ENCODE data around the gene LSMEM2. TPM values are rescaled to one million over a fixed set of nuclear protein-coding genes. Genes with fewer than 3 reads are reported as not detected.

Gene LSMEM2
- total RNA-seq, 1 donor from 2014 or later = not detected

- TF ChIP-seq, protein P1, sequence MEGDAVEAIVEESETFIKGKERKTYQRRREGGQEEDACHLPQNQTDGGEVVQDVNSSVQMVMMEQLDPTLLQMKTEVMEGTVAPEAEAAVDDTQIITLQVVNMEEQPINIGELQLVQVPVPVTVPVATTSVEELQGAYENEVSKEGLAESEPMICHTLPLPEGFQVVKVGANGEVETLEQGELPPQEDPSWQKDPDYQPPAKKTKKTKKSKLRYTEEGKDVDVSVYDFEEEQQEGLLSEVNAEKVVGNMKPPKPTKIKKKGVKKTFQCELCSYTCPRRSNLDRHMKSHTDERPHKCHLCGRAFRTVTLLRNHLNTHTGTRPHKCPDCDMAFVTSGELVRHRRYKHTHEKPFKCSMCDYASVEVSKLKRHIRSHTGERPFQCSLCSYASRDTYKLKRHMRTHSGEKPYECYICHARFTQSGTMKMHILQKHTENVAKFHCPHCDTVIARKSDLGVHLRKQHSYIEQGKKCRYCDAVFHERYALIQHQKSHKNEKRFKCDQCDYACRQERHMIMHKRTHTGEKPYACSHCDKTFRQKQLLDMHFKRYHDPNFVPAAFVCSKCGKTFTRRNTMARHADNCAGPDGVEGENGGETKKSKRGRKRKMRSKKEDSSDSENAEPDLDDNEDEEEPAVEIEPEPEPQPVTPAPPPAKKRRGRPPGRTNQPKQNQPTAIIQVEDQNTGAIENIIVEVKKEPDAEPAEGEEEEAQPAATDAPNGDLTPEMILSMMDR (IDR thresholded peaks at IDR 0.05) = peak; percentile 100
- H3K4me3 Mint-ChIP-seq (ENCODE audit: unreplicated experiment) = peak overlapping the region; percentile 61
- no peaks in the 10 kb centered on the region for H3K9me3 Mint-ChIP-seq (ENCODE audit: low read depth)
- peak overlapping the region; percentile 98 for H3K27ac Mint-ChIP-seq (ENCODE audit: unreplicated experiment)
- DNase-seq (ENCODE audit: low spot score) = peak; percentile 96
- H3K36me3 Mint-ChIP-seq (ENCODE audit: low read depth) = peaks cover 5% of the 10 kb centered on the region
- H3K27me3 Mint-ChIP-seq (ENCODE audit: low read depth) = no peaks in the 10 kb centered on the region
- H3K4me1 Mint-ChIP-seq (ENCODE audit: low read depth) = peaks cover 83% of the 10 kb centered on the region
Observed at GRCh38 chr3:50245831-50246516, 32.9 kb upstream of the LSMEM2 start.

- H3K27me3 Mint-ChIP-seq (ENCODE audit: low read depth) = no peaks in the 10 kb centered on the region
- H3K4me3 Mint-ChIP-seq (ENCODE audit: unreplicated experiment) = peak overlapping the region; percentile 61
- DNase-seq (ENCODE audit: low spot score) = peak; percentile 96
- TF ChIP-seq, protein P1 (IDR thresholded peaks at IDR 0.05) = peak; percentile 61
- peak overlapping the region; percentile 98 for H3K27ac Mint-ChIP-seq (ENCODE audit: unreplicated experiment)
- H3K36me3 Mint-ChIP-seq (ENCODE audit: low read depth) = peaks cover 8% of the 10 kb centered on the region
- peaks cover 83% of the 10 kb centered on the region for H3K4me1 Mint-ChIP-seq (ENCODE audit: low read depth)
- no peaks in the 10 kb centered on the region for H3K9me3 Mint-ChIP-seq (ENCODE audit: low read depth)
Observed at GRCh38 chr3:50246517-50246954, 32.4 kb upstream of the LSMEM2 start.

GRCh38 chr3:50248387-50248786 lies 30.5 kb upstream of the LSMEM2 start:
- Mint-ChIP-seq H3K4me1 (ENCODE audit: low read depth) (peaks cover 73% of the 10 kb centered on the region), H3K9me3 (ENCODE audit: low read depth) (no peaks in the 10 kb centered on the region), H3K4me3 (ENCODE audit: unreplicated experiment) (peak overlapping the region; percentile 49), H3K27me3 (ENCODE audit: low read depth) (no peaks in the 10 kb centered on the region), H3K36me3 (ENCODE audit: low read depth) (peaks cover 8% of the 10 kb centered on the region), H3K27ac (ENCODE audit: unreplicated experiment) (peak overlapping the region; percentile 98)
- peak; percentile 87 for DNase-seq (ENCODE audit: low spot score)
- TF ChIP-seq, protein P1 (IDR thresholded peaks at IDR 0.05) = no peak

- H3K9me3 Mint-ChIP-seq (ENCODE audit: low read depth) = no peaks in the 10 kb centered on the region
- no peak overlapping the region for H3K4me3 Mint-ChIP-seq (ENCODE audit: unreplicated experiment)
- peaks cover 9% of the 10 kb centered on the region for H3K36me3 Mint-ChIP-seq (ENCODE audit: low read depth)
- no peak for DNase-seq (ENCODE audit: low spot score)
- H3K4me1 Mint-ChIP-seq (ENCODE audit: low read depth) = peaks cover 65% of the 10 kb centered on the region
- peak overlapping the region; percentile 68 for H3K27ac Mint-ChIP-seq (ENCODE audit: unreplicated experiment)
- TF ChIP-seq, protein P1 (IDR thresholded peaks at IDR 0.05) = no peak
- no peaks in the 10 kb centered on the region for H3K27me3 Mint-ChIP-seq (ENCODE audit: low read depth)
Observed at GRCh38 chr3:50249457-50249856, 29.4 kb upstream of the LSMEM2 start.

DNA sequence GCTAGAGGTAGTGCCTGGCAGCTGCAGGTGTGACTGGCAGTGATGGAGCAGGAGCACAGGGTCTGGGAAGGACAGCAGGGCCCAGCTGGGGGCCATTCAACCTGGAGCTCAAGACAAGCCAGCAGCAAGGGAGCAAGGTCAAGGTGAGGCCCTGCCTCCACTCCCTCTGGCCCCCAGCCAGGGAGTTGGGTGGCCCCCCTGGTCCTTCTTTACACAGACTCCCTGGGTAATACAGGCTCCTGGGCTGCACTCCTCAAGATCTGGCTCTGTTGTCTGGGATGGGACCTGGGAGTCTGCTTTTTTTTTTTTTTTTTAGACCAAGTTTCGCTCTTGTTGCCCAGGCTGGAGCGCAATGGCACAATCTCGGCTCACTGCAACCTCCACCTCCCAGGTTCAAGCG lies 28.4 kb upstream of the LSMEM2 start:
- Mint-ChIP-seq H3K4me3 (ENCODE audit: unreplicated experiment) (no peak overlapping the region), H3K4me1 (ENCODE audit: low read depth) (peaks cover 54% of the 10 kb centered on the region), H3K27me3 (ENCODE audit: low read depth) (no peaks in the 10 kb centered on the region), H3K27ac (ENCODE audit: unreplicated experiment) (peak overlapping the region; percentile 68), H3K36me3 (ENCODE audit: low read depth) (peaks cover 9% of the 10 kb centered on the region), H3K9me3 (ENCODE audit: low read depth) (no peaks in the 10 kb centered on the region)
- DNase-seq (ENCODE audit: low spot score) = no peak
- TF ChIP-seq, protein P1 (IDR thresholded peaks at IDR 0.05) = no peak
